ENCODE results near the gene ANO6.

ANO6 gene

DNA sequence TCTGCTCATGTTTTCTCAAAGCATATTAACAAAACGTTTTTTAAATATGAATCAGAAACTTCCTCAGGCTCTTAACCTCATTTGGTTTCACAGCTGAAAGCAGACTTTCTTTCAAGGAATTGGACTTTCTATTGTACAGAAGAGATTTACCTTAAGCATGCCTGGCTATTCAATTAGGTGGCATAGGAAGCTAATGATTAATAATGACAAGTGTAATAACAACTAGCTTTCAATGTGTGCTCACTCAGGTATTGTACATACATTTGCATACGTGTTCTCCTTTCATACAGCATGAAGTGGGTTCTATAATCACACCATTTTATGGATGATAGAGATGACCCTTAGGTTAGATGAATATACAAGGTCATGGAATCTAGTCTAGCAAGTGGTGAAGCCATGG is 115.7 kb downstream of the ANO6 start:
- H3K27me3 ChIP-seq (ENCODE audit: control insufficient read depth, insufficient read depth, low read length), result no peaks in the 10 kb centered on the region
- no peak overlapping the region for H3K4me3 ChIP-seq (ENCODE audit: low read depth, low read length)
- no peaks in the 10 kb centered on the region for H3K36me3 ChIP-seq (ENCODE audit: control insufficient read depth, insufficient read depth, low read length)
- no peaks in the 10 kb centered on the region for H3K4me1 ChIP-seq (ENCODE audit: control insufficient read depth, insufficient read depth, low read length)
- H3K9me3 ChIP-seq (ENCODE audit: control insufficient read depth, insufficient read depth, low read length), result no peaks in the 10 kb centered on the region
- H3K9ac ChIP-seq (ENCODE audit: low read depth, low read length), result no peak overlapping the region

GRCh38 chr12:45334396-45334795 is 118.5 kb downstream of the ANO6 start:
- Histone ChIP-seq H3K4me1 (ENCODE audit: control insufficient read depth, insufficient read depth, low read length) (peaks cover 4% of the 10 kb centered on the region), H3K27me3 (ENCODE audit: control insufficient read depth, insufficient read depth, low read length) (no peaks in the 10 kb centered on the region), H3K36me3 (ENCODE audit: control insufficient read depth, insufficient read depth, low read length) (no peaks in the 10 kb centered on the region), H3K9me3 (ENCODE audit: control insufficient read depth, insufficient read depth, low read length) (no peaks in the 10 kb centered on the region), H3K9ac (ENCODE audit: low read depth, low read length) (no peak overlapping the region), H3K4me3 (ENCODE audit: low read depth, low read length) (no peak overlapping the region)

- no peaks in the 10 kb centered on the region for H3K9me3 ChIP-seq (ENCODE audit: control insufficient read depth, insufficient read depth, low read length)
- H3K27me3 ChIP-seq (ENCODE audit: control insufficient read depth, insufficient read depth, low read length), result no peaks in the 10 kb centered on the region
- no peaks in the 10 kb centered on the region for H3K36me3 ChIP-seq (ENCODE audit: control insufficient read depth, insufficient read depth, low read length)
- H3K9ac ChIP-seq (ENCODE audit: low read depth, low read length), result no peak overlapping the region
- peaks cover 4% of the 10 kb centered on the region for H3K4me1 ChIP-seq (ENCODE audit: control insufficient read depth, insufficient read depth, low read length)
- H3K4me3 ChIP-seq (ENCODE audit: low read depth, low read length), result no peak overlapping the region
Observed at GRCh38 chr12:45336331-45336730, 120.4 kb downstream of the ANO6 start.

DNA sequence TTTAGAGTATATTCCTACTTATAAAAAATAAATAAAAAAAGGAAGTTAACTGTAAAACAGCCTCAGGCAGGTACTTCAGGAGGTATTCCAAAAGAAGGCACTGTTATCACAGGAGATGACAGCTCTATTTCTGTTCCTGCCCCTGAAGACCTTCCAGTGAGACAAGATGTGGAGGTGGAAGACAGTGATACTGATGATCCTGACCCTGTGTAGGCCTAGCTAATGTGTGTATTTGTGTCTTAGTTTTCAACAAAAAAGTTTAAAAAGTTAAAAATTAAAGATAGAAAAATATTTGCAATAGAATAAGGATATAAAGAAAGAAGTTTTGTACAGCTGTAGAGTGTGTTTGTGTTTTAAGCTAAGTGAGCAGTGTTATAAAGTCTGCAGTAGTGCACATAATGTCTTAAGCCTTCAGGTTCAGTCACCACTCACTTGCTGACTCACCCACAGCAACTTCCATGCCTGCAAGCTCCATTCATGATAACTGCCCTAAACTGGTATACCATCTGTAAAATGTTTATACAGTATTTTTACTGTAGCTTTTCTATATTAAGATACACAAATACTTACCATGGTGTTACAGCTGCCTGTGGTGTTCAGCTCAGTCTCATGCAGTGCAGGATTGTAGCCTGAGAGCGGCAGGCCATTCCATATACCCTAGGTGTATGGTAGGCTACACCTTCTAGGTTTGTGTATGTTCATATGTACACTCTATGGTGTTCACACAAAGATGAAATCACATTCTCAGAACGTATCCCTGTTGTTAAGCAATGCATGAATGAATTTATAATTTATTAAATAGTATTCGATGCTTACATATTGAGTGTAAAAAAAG is 121.1 kb downstream of the ANO6 start:
- Histone ChIP-seq H3K27me3 (ENCODE audit: control insufficient read depth, insufficient read depth, low read length) (no peaks in the 10 kb centered on the region), H3K9ac (ENCODE audit: low read depth, low read length) (no peak overlapping the region), H3K9me3 (ENCODE audit: control insufficient read depth, insufficient read depth, low read length) (no peaks in the 10 kb centered on the region), H3K4me1 (ENCODE audit: control insufficient read depth, insufficient read depth, low read length) (peaks cover 4% of the 10 kb centered on the region), H3K4me3 (ENCODE audit: low read depth, low read length) (no peak overlapping the region), H3K36me3 (ENCODE audit: control insufficient read depth, insufficient read depth, low read length) (no peaks in the 10 kb centered on the region)

DNA sequence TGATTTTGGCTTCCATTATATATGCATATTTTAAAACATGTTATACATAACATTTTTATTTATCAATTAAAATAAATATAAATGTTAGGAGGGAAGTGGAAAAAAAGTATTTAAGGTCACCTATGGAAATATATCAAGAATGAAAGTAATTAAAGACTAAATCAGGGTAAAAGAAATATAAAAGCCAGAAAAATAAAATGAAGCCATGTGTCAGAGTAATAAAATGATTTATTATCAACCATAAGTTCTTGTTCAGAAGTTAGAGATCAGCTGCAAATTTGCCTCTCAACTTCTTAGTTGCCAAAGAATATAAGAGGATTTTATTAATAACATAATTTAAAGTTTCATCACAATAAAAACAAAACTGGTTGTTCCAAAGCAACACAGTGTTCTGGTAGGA is 121.9 kb downstream of the ANO6 start:
- no peak overlapping the region for H3K9ac ChIP-seq (ENCODE audit: low read depth, low read length)

GRCh38 chr12:45338272-45338671 is 122.4 kb downstream of the ANO6 start:
- Histone ChIP-seq H3K36me3 (ENCODE audit: control insufficient read depth, insufficient read depth, low read length) (no peaks in the 10 kb centered on the region), H3K27me3 (ENCODE audit: control insufficient read depth, insufficient read depth, low read length) (no peaks in the 10 kb centered on the region), H3K9me3 (ENCODE audit: control insufficient read depth, insufficient read depth, low read length) (no peaks in the 10 kb centered on the region), H3K4me3 (ENCODE audit: low read depth, low read length) (no peak overlapping the region), H3K4me1 (ENCODE audit: control insufficient read depth, insufficient read depth, low read length) (peaks cover 4% of the 10 kb centered on the region), H3K9ac (ENCODE audit: low read depth, low read length) (no peak overlapping the region)

More for the DNA sequence above, 121.9 kb downstream of the ANO6 start:
- no peak overlapping the region for H3K4me3 ChIP-seq (ENCODE audit: low read depth, low read length)
- no peaks in the 10 kb centered on the region for H3K36me3 ChIP-seq (ENCODE audit: control insufficient read depth, insufficient read depth, low read length)
- H3K27me3 ChIP-seq (ENCODE audit: control insufficient read depth, insufficient read depth, low read length), result no peaks in the 10 kb centered on the region
- no peaks in the 10 kb centered on the region for H3K9me3 ChIP-seq (ENCODE audit: control insufficient read depth, insufficient read depth, low read length)
- H3K4me1 ChIP-seq (ENCODE audit: control insufficient read depth, insufficient read depth, low read length), result peaks cover 4% of the 10 kb centered on the region

DNA sequence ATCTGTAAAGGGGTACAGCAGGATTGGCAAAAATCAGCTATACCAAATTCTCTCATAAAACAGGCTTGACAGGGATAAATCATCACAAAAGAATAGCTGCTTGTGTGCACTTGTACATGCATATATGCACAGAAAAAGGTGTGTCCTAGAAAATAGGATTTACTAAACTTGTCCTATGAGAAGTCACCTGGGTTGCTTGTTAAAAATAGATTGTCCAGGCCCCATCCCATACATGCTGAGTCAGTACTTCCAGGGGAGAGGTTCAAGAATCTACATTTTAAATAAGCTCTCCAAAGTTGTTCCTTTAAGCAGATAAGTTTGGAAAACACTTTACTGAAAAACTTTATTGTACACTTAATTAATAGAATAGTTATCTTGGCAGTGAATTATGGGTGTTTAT is 123.1 kb downstream of the ANO6 start:
- Histone ChIP-seq H3K36me3 (ENCODE audit: control insufficient read depth, insufficient read depth, low read length) (no peaks in the 10 kb centered on the region), H3K9ac (ENCODE audit: low read depth, low read length) (no peak overlapping the region), H3K4me3 (ENCODE audit: low read depth, low read length) (no peak overlapping the region), H3K27me3 (ENCODE audit: control insufficient read depth, insufficient read depth, low read length) (no peaks in the 10 kb centered on the region), H3K9me3 (ENCODE audit: control insufficient read depth, insufficient read depth, low read length) (no peaks in the 10 kb centered on the region), H3K4me1 (ENCODE audit: control insufficient read depth, insufficient read depth, low read length) (peaks cover 4% of the 10 kb centered on the region)

DNA sequence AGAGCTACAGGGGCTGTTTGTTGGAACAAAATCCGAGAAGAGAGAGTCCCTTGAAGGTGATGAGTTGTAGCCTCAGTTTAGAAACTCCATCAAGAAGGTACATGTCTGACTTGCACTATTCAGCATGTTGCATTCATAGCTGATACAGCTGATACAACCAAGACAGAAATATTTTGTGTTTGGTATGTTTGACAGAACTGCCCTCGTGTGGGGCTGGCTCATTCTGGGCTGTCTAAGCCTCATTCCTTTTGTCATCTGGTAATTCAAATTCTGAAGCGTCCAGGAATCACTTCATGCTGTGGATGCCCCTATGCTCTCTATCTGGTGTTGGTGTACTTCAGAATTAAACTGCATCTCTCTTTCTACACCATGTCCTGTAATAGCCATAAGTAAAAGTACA is 126.3 kb downstream of the ANO6 start:
- H3K4me1 ChIP-seq (ENCODE audit: control insufficient read depth, insufficient read depth, low read length), result peaks cover 4% of the 10 kb centered on the region
- no peak overlapping the region for H3K9ac ChIP-seq (ENCODE audit: low read depth, low read length)
- H3K4me3 ChIP-seq (ENCODE audit: low read depth, low read length), result no peak overlapping the region
- H3K27me3 ChIP-seq (ENCODE audit: control insufficient read depth, insufficient read depth, low read length), result no peaks in the 10 kb centered on the region
- H3K36me3 ChIP-seq (ENCODE audit: control insufficient read depth, insufficient read depth, low read length), result no peaks in the 10 kb centered on the region
- no peaks in the 10 kb centered on the region for H3K9me3 ChIP-seq (ENCODE audit: control insufficient read depth, insufficient read depth, low read length)

GRCh38 chr12:45342848-45343247 is 127.0 kb downstream of the ANO6 start:
- Histone ChIP-seq H3K4me1 (ENCODE audit: control insufficient read depth, insufficient read depth, low read length) (peaks cover 4% of the 10 kb centered on the region), H3K9ac (ENCODE audit: low read depth, low read length) (no peak overlapping the region), H3K4me3 (ENCODE audit: low read depth, low read length) (no peak overlapping the region), H3K9me3 (ENCODE audit: control insufficient read depth, insufficient read depth, low read length) (no peaks in the 10 kb centered on the region), H3K27me3 (ENCODE audit: control insufficient read depth, insufficient read depth, low read length) (no peaks in the 10 kb centered on the region), H3K36me3 (ENCODE audit: control insufficient read depth, insufficient read depth, low read length) (no peaks in the 10 kb centered on the region)

DNA sequence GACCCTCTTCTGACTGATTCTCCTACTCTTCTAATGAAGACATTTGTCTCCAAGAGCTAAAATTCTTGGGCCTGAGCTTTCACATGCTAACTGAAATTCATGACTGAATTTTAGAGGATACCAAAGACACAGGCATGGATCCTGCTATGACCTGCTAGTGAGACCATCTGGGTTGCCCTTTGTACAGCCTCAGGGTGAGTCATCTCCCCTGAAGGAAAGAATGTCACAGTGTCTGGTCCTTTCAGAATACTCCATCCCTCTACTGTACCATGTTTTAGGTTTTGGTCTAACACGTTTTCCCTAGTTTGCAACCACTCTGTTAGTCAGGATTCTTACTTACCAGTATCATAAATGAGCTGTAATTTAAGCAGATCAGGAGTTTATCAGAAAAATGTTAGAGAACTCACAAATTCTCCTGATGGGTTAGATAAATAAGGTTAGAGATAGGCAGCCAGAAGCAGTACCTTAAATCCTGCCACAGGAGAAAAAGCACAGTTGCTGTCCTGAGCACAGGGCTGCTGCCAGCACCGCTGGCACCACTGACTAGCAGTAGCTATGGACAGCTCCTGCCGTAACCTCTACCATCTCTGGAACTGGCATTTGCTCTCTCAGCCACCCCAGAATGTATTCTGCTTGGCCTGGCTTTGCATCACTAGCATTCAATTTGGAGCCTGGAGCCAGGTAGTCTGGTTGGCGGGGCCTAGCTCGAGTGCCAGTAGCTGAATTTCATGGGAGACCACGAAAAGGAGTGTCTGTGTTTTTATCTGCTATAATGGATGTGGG is 127.6 kb downstream of the ANO6 start:
- no peak overlapping the region for H3K4me3 ChIP-seq (ENCODE audit: low read depth, low read length)
- H3K9me3 ChIP-seq (ENCODE audit: control insufficient read depth, insufficient read depth, low read length), result no peaks in the 10 kb centered on the region
- H3K27me3 ChIP-seq (ENCODE audit: control insufficient read depth, insufficient read depth, low read length), result no peaks in the 10 kb centered on the region
- no peaks in the 10 kb centered on the region for H3K36me3 ChIP-seq (ENCODE audit: control insufficient read depth, insufficient read depth, low read length)
- H3K4me1 ChIP-seq (ENCODE audit: control insufficient read depth, insufficient read depth, low read length), result peaks cover 2% of the 10 kb centered on the region
- H3K9ac ChIP-seq (ENCODE audit: low read depth, low read length), result no peak overlapping the region

- H3K36me3 ChIP-seq (ENCODE audit: control insufficient read depth, insufficient read depth, low read length), result peaks cover 3% of the 10 kb centered on the region
Observed at GRCh38 chr12:45348311-45348710, 132.4 kb downstream of the ANO6 start.

GRCh38 chr12:45348986-45349385 is 133.1 kb downstream of the ANO6 start:
- Histone ChIP-seq H3K4me1 (ENCODE audit: control insufficient read depth, insufficient read depth, low read length) (no peaks in the 10 kb centered on the region), H3K9ac (ENCODE audit: low read depth, low read length) (no peak overlapping the region), H3K4me3 (ENCODE audit: low read depth, low read length) (no peak overlapping the region), H3K36me3 (ENCODE audit: control insufficient read depth, insufficient read depth, low read length) (peaks cover 3% of the 10 kb centered on the region), H3K9me3 (ENCODE audit: control insufficient read depth, insufficient read depth, low read length) (no peaks in the 10 kb centered on the region), H3K27me3 (ENCODE audit: control insufficient read depth, insufficient read depth, low read length) (no peaks in the 10 kb centered on the region)

More at GRCh38 chr12:45348311-45348710, 132.4 kb downstream of the ANO6 start:
- Histone ChIP-seq H3K4me3 (ENCODE audit: low read depth, low read length) (no peak overlapping the region), H3K9ac (ENCODE audit: low read depth, low read length) (no peak overlapping the region), H3K27me3 (ENCODE audit: control insufficient read depth, insufficient read depth, low read length) (no peaks in the 10 kb centered on the region), H3K4me1 (ENCODE audit: control insufficient read depth, insufficient read depth, low read length) (no peaks in the 10 kb centered on the region), H3K9me3 (ENCODE audit: control insufficient read depth, insufficient read depth, low read length) (no peaks in the 10 kb centered on the region)
